NCI-H1417 (cell line): ENCODE results near the gene MPZL1.
A peak's percentile ranks its signal among the peaks of the same experiment; 100 is the strongest.

Experiments used
- DNase-seq, 3 experiments: peaks; one replicate each; lab custom pipeline; 2025; lab: John Stamatoyannopoulos, UW

MPZL1 gene

DNA sequence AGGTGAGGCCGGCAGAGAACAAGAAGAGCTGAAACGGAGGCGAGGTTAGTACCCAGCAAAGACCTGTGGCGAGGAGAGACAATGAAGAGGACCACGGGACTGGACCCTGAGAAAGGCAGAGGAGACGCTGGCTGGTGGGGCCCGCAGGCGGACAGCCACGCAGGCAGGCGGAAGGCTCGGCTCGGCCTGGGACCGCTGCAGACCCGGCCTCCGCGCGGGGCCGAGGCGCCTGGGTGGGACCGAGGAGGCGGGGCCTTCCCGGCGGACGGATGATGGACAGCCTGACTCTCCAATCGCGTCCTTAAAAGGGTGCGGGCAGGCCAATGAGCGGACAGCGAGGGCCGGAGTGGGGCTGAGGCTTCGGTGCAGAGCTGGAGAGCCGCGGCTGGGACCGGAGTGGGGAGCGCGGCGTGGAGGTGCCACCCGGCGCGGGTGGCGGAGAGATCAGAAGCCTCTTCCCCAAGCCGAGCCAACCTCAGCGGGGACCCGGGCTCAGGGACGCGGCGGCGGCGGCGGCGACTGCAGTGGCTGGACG lies at the start of gene MPZL1:
MPZL1 (plus strand) TSS at position 366 of the 535 bp plus-strand sequence. CDS start 170 bp downstream, outside the sequence.
- DNase-seq: peak; percentile 90 to 99 (median 96)

DNA sequence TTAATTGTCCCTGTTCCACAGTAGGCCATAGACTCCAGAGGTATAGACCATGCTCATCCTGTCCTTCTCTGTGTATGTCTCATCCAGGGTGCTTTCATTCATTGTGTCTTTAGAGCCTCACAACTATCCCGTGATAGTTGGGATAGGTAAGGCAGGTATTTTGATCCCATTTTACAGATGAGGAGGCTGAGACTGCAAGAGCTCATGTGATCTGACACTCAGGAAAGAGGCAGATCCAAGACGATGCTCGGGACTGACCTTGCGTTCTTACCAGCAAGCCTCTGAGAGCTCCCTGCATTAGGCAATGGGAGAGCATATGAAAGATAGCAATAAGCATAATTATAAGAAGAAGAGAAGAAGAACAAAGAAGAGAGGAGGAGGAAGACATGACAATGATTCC lies 49.0 kb upstream of the MPZL1 start:
- DNase-seq: no peak

DNA sequence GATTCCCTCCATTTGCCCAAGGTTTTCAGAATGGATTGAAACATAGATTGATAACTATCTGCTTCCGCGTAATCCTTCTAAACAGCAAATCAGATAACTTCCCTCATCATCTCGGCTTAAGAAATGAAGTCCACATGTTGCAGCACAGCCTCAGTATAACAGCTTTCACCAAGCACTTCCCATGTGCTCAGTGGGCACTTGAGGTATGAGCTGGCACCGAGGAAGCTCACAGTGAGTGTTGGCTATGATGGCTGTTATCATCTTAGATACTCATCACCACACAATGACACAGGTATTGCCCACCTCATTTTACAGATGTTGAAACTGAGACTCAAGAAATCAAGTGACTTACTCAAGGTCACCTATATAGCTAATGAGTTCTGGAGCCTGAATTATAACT lies 48.5 kb upstream of the MPZL1 start:
- no peak for DNase-seq

DNA sequence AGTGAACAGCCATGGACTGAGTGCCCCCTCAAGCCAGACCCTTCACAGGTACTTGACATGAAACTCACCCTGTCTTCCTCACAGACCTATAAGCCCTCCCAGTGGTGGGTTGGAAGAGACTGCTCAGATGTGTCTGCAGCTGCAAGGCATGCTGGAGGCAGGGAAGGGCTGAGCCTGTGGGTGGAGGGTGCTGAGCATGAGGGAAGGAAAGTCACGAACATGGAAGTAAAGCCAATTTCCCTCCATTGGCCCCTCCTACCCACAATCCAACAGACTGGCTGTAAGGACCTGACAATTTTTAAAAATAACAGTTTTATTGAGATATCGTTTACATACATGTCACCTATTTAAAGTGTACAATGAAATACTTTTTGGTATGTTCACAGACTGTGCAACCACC lies 47.6 kb upstream of the MPZL1 start:
- DNase-seq: no peak

DNA sequence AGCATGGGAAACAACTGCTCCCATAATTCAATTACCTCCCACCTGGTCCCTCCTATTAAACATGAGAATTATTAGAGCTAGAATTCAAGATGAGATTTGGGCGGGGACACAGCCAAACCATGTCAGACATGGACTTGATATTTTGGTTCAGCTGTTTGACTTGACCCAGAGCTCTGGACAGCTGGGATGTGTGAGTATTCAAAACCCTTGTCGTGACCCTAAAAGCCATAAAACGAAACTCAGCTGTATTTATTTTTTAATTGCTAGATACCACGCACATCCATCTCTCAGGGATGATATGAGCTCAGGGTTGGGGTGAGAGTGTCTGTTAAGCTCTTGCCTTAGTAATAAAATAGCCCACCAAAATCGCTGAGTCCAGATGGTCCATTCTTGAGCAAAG lies 46.3 kb upstream of the MPZL1 start:
- DNase-seq: no peak

DNA sequence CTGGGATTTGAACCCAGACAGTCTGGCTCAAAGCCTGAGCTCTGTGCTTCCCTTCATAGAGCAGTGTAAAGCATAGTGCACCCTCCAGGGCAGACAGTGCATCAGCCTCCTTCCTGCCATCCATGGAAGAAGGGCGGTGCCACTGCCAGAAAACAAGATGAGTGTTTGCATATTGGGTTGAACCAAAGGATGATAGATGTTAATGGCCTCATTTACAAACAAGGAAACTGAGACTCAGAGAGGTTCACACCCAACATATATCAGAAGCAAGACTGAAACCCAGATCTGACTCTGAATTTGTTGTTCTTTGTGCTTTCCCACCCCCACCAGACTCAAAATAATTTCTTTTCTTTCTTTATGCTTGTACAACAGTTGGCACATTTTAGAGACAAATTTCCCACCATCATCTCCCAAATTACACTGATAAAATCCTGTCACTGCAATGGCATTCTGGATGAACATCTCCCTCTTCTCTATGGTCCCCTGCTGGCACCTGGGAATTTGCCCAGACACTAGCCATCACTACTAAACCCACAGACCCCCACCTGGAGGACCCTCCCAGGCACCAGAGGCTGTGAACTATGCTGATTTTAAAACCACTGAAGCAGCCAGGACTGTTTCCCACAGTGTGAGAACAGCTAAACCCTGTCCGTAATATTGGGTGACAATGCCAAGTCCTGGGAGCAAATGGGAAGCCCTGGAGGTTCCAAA lies 45.4 kb upstream of the MPZL1 start:
- DNase-seq: no peak

DNA sequence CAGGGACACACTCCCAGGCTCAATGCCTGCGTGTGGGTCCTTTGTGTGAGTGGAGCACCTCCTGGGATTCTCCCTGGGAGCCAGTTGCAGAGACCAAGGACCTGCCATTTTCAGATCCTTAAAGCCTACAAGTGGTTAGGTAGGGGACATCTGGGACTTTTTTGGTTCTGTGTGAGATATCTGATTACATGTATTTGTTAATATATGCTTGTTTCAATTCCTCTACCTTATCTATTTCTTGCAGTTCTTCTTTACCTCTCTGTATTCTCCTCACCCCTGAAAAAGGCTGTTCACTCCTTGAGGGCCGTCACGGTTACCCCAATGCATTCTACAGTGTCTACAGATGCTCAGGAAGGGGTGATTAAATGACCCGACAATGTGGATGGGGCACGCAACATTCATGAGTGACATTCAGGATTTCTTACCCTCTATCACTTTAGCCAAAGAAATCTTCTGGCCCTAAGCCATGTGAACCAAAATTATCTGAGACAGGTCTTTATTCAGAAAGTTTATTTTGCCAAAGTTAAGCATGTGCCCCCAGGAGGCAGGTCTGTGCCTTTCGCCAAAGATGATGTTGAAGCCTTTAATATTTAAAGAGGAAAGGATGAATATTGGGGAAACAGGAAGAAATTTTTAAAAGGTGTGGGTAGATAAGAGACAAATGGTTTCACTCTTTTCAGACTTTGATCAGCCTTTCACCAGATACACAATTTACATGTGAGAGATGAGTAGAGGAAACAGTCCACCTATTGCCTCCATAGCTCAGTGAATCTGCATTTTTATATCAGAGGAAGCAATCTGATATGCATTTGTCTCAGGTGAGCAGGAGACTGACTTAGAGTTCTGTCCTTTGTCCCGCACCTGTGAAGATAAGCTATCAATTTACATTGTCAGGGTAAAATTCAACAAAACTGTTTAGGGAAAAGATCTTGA lies 44.6 kb upstream of the MPZL1 start:
- DNase-seq: no peak

DNA sequence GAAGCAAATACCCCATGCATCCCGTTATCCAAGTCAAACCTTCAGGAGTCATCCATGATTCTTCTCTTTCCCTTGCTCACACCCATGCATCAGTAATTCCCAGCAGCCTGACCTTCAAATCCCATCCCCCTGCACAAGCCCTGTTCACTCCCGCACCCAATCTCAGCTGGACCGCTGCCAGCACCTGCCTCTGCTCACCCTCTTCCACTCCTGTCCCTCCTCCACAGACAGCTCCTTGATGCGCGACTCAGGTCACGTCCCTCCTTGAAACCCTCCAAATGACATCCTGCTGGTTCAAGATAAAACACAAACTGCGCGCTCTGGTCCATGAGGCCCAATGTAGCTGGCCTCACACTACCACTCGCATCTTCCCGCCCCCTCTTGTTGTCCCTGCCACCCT lies 43.4 kb upstream of the MPZL1 start:
- peak in 1 of 3 experiments; percentile 24 for DNase-seq

DNA sequence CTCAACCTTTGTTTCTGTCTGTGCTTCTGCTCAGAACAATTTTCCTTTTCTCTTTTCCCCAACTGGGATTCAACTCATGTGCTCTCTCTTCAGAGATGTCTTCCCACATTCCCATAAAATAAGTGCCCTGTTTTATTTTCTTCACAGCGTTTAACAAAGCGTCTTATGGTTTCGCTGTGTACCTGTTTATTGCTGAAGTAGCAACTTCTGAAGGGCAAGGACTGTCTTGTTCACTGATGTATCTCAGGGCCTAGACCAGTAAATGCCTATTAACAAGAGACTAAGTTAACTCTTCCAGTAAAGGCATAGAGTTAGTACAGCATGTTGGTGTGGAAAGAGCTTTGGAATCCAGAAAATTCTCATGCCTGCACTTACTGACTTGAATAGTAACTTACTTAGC lies 42.9 kb upstream of the MPZL1 start:
- no peak for DNase-seq

DNA sequence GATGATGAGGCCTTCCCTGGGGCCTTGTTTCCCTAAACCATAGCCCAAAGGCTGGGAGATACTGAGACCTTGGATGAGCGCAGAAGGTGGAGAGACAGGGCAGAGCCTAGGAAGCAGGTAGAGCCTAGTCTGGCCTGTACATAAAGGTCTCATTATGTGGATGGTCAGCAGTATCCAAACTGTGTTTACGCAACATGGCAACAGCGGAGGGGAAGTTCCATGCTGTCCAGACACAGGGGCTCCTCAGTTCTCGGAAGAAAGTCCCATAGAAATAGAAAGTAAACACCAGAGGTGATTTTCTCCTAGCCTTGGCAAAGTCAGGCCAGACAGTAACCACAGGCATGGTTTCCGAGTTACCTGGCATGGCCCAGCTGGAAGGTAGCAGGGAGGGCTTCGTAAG lies 42.1 kb upstream of the MPZL1 start:
- DNase-seq: no peak

DNA sequence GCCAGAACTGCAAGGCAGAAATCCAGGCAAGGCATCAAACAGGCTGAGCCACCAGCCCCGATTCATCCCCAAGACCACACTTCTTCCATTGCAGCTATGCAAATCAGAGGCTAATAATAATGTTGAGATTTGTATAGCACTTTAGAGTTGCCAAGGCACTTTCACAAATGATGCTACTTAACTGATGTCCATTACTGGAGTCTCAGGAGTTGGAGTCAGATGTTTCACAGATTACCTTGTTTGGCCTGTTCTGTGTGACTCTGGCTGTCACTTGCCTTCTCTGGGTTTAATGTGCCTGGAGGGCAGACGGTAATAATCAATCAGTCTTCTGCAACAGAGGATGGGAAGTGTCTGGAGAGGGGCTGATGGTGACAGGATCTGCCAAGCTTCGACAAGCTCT lies 40.8 kb upstream of the MPZL1 start:
- peak in 1 of 3 experiments; percentile 15 for DNase-seq

DNA sequence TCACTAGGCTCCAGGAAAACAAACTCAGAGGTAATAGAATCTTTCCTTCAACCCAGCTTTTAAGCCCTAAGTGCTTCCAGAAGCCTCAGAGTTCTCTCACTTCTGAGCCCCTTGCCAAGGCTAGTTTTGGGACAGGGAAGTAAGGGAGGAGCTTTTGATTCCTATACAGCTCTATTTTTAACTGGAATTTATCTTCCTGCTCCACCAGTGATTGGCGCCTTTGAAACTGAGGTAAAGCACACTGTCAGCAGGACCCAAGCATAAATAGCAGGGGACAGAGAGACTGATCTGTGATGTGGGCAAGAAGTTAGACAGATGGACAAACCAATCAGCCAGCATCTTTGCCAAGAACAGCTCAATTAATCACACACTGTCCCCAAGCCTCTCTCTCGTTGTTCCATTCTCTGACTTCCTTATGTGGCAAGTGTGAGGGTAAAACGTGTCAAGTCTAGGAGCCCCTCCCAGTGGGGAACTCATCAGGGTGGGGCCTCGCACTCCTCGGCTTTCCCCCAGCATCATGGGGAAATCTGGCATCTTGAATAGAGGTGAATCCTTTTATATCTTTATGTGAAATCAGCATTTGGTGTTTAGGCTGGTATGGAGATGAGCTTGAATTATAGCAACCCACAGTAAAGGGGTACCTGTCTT lies 40.2 kb upstream of the MPZL1 start:
- no peak for DNase-seq

DNA sequence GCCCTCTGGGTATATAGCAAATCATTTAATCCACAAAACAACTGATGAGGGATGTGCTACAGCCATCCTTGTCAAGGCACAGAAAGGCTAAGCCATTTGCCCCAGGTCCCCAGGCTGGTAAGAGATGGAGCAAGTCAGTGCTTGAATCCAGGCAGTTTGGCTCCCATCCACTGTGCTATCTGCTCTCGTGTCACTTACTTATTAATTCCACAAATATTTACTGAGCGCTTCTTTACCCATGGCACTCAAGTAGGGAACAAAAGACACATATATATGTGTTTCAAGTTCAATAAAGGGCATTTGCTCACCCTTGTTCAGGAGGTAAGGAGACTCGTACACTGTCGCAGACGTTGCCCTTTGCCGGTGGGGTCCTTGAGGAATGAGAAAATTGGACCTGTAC lies 38.6 kb upstream of the MPZL1 start:
- DNase-seq: no peak

DNA sequence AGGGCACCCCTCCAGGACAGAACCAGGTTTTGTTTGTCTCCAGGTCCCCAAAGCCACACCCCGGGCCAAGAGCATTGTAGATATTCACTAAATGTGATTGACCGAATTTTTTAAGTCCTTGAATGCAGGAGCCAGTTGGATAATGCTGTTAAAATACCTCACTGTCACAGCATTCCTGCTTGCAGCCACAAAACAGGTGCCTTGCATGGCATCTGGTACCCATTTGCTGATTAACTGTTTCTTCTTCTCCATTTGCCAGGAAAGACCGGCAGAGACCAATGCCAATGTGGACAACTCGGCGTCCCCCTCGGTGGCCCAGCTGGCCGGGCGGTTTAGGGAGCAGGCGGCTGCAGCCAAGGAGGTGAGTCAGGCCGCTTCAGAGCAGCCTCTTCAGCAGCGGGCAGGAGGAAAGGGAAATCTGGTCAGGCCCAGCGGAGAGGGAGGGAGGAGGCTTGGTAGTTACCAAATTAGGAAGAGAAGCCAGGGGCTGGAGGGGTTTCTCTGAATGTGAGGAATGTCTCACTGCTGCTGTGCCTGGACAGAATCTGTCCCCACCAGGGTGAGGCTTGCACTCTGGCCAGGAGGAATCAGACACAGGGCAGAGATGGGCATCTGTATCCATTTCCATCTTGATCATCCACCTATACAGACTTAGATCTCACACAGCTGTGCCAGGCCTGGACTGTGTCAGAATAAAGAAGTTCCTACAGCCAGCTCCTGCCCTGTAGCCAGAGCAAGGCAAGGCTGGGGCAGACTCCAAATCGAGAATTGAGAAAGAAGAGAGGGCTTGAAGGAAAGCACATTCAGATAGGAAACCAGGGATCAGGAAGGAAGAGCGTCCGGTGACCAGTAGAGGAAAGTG lies 37.9 kb upstream of the MPZL1 start:
- DNase-seq: no peak

DNA sequence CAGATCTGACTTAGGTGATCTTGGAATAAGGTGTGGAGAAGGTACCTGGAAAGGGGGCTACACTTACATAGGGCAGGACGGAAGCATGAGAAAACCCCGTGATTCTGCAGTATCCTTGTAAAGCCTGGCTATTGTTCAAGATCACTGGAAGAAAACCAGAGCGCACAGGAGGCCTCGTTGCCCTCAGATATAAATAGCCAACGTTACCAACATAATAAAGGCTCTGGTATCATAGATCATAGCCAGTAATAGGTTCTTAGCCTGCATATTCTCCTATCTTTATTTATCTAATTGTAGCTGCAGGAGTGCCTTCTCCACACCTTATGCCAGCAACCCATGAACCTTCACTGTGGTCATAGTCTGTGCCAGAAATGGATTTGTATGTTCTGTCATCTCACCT lies 35.9 kb upstream of the MPZL1 start:
- DNase-seq: no peak

DNA sequence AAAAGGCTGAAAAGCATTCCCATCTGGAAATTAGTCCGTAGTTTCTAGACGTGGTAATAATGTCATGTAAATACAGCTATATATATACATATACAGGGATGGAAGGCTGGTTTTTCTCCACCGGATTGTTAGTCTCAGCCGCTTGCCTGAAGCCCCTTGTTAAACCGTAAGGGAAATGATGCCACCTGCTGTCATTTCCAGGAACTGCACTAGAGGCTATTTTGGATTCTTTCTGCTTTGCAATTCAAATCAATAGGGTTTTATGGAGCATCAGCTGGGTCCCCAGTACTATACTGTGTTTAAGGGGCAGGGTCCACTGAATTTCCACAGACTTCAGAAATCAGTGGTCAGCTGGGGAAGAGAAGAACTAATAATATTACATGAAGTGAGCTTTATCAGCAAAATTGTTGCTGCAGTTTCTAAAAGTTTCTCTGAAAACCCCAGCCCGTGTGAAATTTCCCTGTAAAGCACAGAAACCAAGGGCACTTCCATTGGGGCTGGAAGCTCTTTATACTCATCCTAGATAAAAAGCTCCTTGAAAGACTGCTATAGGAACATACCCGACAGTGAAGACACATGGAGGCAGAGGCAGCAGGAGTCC lies 33.8 kb upstream of the MPZL1 start:
- peak; percentile 55 to 98 (median 90) for DNase-seq

DNA sequence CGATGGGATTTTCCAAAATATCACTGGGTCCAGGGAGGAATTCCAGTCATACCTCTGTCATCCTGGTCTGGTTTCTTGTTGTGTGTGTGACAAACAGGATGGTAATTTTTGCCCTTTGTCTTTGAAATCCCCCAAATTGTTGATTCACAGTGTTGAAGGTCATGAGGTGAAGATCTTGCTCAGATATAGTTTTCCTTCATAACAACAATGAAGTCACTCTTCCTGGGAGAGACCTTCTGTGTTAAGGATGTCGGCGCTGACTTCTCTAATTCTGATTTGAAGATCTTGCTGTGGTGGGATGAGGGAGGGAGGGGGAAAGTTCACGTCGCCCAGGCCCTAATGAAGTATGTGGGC lies 32.2 kb upstream of the MPZL1 start:
- DNase-seq: no peak

DNA sequence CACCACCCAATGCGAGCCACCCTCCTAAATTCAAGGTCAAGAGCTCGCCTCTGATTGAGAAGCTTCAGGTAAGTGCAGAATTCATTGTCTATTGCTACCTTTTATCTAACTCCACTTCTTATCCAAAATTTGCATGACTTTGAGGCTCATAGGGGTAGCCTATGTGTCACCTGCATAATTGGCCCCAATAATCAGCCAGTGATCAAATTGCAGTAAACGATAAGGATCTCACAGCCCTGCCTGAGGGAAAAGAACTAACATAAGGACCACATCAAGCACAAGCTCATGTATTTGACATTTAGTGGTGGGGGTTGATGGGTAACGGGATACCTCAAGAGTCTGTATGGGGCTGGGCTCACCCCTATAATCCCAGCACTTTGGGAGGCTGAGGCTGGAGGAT lies 31.7 kb upstream of the MPZL1 start:
- DNase-seq: no peak

DNA sequence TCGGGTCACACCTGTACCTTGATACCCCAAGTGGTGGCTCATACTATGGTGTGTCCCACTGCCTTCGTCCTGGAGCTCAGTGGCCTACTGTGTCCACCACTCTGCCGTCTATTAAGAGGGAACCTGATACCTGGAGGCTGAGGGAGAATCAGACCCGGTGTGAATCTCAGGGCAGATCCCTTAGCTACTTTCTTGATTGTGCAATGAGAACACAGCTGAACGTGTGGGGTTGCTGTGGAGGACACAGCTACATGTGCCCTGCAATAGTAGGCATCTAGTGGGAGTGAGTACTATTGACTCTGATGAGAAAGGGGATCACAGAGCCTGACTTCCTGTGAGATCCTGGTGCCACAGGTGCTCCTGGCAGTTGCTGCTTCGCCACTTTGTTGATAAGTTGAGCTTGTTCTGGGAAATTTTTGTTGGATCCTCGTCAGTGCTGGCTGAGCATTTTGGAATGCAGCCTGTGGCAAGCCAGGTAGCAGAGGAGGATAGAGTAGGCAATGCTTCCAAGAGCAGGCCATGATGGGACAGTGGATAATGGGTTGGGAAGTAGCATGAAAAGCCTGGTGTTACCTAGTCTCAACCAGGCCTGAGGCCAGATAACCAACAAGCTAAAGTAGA lies 28.2 kb upstream of the MPZL1 start:
- no peak for DNase-seq

DNA sequence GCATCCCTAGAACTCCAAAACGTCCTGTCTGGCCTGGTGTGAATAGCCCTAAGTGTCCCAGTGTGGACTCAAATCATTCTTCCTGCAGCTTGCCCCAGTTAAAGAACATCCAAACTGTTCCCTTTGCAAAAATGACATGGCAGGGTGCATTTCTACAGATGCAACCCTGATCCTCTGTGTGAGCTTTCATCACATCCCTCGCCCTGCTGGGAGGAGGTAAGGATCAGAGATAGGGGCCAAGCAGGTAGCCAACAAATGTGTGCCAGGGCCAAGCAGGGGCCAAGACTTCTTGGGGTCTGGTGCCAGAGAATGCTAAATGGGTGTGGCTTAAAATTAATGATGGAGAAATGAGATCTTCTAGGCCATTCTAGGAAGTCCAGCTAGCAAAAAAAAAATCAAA lies 27.1 kb upstream of the MPZL1 start:
- no peak for DNase-seq

DNA sequence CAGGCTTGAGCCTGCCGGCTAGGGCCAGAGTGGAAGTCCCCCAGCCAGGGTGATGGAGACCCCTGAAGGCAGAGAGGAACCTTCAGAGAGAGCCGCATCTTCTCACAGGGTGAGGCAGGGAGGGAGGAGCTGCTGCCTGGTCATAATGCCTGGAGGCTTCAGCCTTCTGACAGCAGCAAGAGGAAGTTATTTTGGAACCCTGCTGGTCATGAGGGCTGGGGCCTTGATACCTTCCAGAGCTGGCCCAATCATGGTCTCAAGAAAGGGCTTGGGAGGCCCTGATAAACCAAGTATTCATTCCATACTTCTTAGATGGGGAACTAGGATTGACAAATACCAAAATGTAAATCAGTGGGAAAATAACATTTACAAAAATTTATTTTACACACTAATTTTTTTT lies 26.6 kb upstream of the MPZL1 start:
- no peak for DNase-seq
